Upper lobe of right lung (tissue), 1 donor: Measurements from ENCODE around the gene GALNT9. TPM values are rescaled to one million over a fixed set of nuclear protein-coding genes. Genes with fewer than 3 reads are reported as not detected.
A peak's percentile ranks its signal among the peaks of the same experiment; 100 is the strongest.

Experiments used
- ATAC-seq: fragments of 200-7000 bp; cut with Tn5 transposase; one replicate; pipeline ENCODE4 v1.9.1; 2020; ENCODE audit warnings: mild to moderate bottlenecking, moderate library complexity
- DNase-seq: peaks from one replicate; pipeline ENCODE4 v3.0.0-alpha.2; 2020
- H3K27ac ChIP-seq: fragments of 200-600 bp; one replicate; pipeline ENCODE4 v1.8.0; 2022
- H3K27me3 ChIP-seq: fragments of 200-600 bp; one replicate; pipeline ENCODE4 v1.8.0; 2022; ENCODE audit warnings: mild to moderate bottlenecking
- H3K36me3 ChIP-seq: fragments of 200-600 bp; one replicate; pipeline ENCODE4 v1.8.0; 2022
- H3K4me1 ChIP-seq: fragments of 200-600 bp; one replicate; pipeline ENCODE4 v1.8.0; 2022
- H3K4me3 ChIP-seq: fragments of 200-600 bp; one replicate; pipeline ENCODE4 v1.8.0; 2022; ENCODE audit warnings: mild to moderate bottlenecking
- H3K9me3 ChIP-seq: fragments of 200-600 bp; one replicate; pipeline ENCODE4 v1.8.0; 2022
- CTCF ChIP-seq: fragments of 200-600 bp; IDR thresholded peaks from one replicate; pipeline ENCODE4 v1.8.0; 2022; ENCODE audit warnings: antibody characterized with exemption
- intact Hi-C: fragments of 100-400 bp; cut with DNase I; formaldehyde crosslinking; loops from one replicate; pipeline ENCODE4 v1.11.0; 2022
- total RNA-seq: library from RNA; stranded (reverse); fragmentation: NEBNext Ultra II Directional; extraction: Animal tissue kit (Norgen Biotek cat#: 25700); gene quantifications from one replicate; pipeline ENCODE4 v1.2.1, GENCODE V29; 2021
- donor health status: DM: no; HTN: yes; CAD: no; lungs with severe emphysema.

GALNT9 gene
- total RNA-seq, 1 donor from 2014 or later: 1.6 TPM

- no peaks in the 10 kb centered on the region for H3K36me3 ChIP-seq
- H3K27me3 ChIP-seq: peaks cover 10% of the 10 kb centered on the region
- intact Hi-C loops: no loop called here
- no peak overlapping the region for H3K27ac ChIP-seq
- ATAC-seq: no peak
- H3K9me3 ChIP-seq: no peaks in the 10 kb centered on the region
- no peak overlapping the region for H3K4me3 ChIP-seq
- H3K4me1 ChIP-seq: no peaks in the 10 kb centered on the region
- TF ChIP-seq CTCF: no peak
- no peak for DNase-seq
Measured at GRCh38 chr12:132211326-132211725, 118.1 kb downstream of the GALNT9 start.

GRCh38 chr12:132210223-132211055 is 119.0 kb downstream of the GALNT9 start:
- Histone ChIP-seq H3K27ac (no peak overlapping the region), H3K36me3 (no peaks in the 10 kb centered on the region), H3K4me3 (no peak overlapping the region), H3K27me3 (peaks cover 17% of the 10 kb centered on the region), H3K4me1 (peaks cover 3% of the 10 kb centered on the region), H3K9me3 (no peaks in the 10 kb centered on the region)
- intact Hi-C loops: no loop called here
- peak; percentile 57 for DNase-seq
- ATAC-seq: no peak
- TF ChIP-seq CTCF: no peak

GRCh38 chr12:132209619-132210222 is 119.7 kb downstream of the GALNT9 start:
- Histone ChIP-seq H3K27ac (no peak overlapping the region), H3K36me3 (no peaks in the 10 kb centered on the region), H3K27me3 (peaks cover 24% of the 10 kb centered on the region), H3K4me1 (peaks cover 5% of the 10 kb centered on the region), H3K4me3 (no peak overlapping the region), H3K9me3 (no peaks in the 10 kb centered on the region)
- no peak for TF ChIP-seq CTCF
- intact Hi-C loops: no loop called here
- ATAC-seq (no peak), DNase-seq (no peak)

GRCh38 chr12:132208153-132208823 is 121.1 kb downstream of the GALNT9 start:
- Histone ChIP-seq H3K27me3 (peaks cover 37% of the 10 kb centered on the region), H3K9me3 (no peaks in the 10 kb centered on the region), H3K27ac (no peak overlapping the region), H3K4me3 (no peak overlapping the region), H3K4me1 (peaks cover 5% of the 10 kb centered on the region), H3K36me3 (no peaks in the 10 kb centered on the region)
- no peak for ATAC-seq
- TF ChIP-seq CTCF: no peak
- intact Hi-C loops: no loop called here
- DNase-seq: peak; percentile 44

GRCh38 chr12:132207083-132207775 is 122.2 kb downstream of the GALNT9 start:
- no peak for TF ChIP-seq CTCF
- H3K4me3 ChIP-seq: no peak overlapping the region
- peaks cover 42% of the 10 kb centered on the region for H3K27me3 ChIP-seq
- peak; percentile 56 for DNase-seq
- H3K9me3 ChIP-seq: no peaks in the 10 kb centered on the region
- no peak for ATAC-seq
- intact Hi-C loops: no loop called here
- no peak overlapping the region for H3K27ac ChIP-seq
- peaks cover 5% of the 10 kb centered on the region for H3K4me1 ChIP-seq
- H3K36me3 ChIP-seq: no peaks in the 10 kb centered on the region
